GM21576 (cell line): ENCODE measurements around the gene SLC6A19.
"Not testable (repeated sequence)": the region's sequence is repeated elsewhere in the genome, so short reads cannot be mapped to it uniquely, and the experiment has no call there.

Experiments used
- ATAC-seq: cut with Tn5 transposase; IDR thresholded peaks from one replicate; pipeline ENCODE4 v1.9.1; 2021; ENCODE audit warnings: mild to moderate bottlenecking, moderate library complexity; ENCODE audit not compliant: unreplicated experiment

Gene SLC6A19

DNA sequence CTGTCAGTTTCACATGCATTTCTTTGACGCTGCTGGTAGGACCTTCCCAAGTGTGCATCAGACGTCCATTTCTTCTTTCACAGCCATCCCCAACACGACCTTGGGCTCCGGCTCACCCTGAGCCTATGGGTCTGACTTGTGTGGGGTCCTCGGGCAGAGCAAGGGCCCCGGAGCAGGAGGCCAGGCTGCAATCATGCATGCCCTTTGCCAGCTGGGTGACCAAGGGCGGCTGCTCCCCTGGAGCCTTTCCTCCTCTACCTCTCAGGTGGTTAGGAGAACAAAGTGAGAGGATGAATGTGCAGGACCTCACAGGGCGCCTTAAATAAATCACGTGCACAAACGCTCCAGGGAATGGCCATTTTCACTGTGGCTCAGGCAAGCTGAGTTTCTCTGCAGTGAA, 60.2 kb downstream of the SLC6A19 start:
- ATAC-seq: no peak

DNA sequence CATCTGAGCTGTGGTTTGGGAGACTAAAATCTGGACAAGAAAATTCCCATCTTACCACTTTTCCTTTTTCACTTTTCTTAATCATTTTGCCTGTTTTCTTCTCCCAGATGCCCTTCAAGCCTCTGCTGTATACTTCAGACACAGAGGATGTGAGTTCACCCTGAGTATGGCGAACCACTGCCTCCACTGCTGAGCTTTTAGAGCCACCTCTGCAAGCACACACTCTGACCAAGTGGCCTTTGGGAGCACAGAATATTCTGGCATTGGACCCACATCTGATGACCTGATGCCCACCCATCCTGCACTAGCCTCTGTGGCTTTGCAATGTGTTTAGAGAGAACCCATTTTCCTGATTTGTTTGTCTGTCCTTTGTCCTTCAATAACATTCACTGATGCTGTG, 61.0 kb downstream of the SLC6A19 start:
- ATAC-seq: no peak

DNA sequence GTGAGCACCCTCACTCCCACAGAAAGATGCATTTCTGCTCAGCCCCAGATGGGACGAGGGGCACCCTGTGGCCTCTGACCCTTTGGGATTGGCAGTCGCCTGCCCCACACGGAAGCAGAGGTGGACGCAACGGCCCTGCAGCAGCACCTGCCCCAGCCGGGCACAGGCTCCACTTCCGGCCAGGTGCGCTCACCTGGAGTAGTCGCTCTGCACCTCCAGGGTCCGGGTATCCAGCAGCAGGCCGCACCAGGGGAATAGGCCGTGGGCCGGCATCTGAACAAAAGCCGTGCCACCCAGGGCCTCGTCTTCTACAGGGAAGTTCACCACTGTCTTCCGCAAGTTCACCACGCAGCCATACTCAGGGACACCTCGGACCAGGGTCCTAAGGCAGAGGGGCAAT, 62.8 kb downstream of the SLC6A19 start:
- no peak for ATAC-seq

GRCh38 chr5:1265026-1265425, 63.6 kb downstream of the SLC6A19 start:
- no peak for ATAC-seq

GRCh38 chr5:1265461-1266455, 64.4 kb downstream of the SLC6A19 start:
- ATAC-seq: no peak

GRCh38 chr5:1266791-1267190, 65.4 kb downstream of the SLC6A19 start:
- no peak for ATAC-seq

DNA sequence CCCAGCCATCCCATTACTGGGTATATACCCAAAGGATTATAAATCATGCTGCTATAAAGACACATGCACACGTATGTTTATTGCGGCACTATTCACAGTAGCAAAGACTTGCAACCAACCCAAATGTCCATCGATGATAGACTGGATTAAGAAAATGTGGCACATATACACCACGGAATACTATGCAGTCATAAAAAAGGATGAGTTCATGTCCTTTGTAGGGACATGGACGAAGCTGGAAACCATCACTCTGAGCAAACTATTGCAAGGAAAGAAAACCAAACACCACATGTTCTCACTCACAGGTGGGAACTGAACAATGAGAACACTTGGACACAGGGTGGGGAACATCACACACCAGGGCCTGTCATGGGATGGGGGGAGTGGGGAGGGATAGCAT, 66.1 kb downstream of the SLC6A19 start:
- not testable (repeated sequence) for ATAC-seq

DNA sequence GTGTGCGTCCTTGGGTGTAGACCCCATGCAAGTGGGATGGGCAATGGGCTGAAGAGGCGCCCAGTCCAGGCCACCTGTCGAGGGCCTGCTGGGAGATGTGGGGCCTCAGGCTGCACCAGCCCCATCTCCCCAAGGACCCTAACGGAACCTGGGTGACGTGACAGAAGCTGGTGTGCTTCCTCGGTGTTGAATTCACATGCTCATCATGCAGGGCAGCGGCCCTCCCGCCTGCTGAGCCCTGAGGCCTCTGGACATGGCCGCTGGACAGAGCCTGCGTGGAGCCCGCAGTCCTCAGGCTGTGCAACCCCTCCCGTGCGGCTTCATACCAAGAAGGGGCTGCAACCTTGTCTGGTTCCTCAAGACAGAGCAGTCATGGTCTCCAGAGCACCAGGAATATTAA, 66.7 kb downstream of the SLC6A19 start:
- no peak for ATAC-seq

DNA sequence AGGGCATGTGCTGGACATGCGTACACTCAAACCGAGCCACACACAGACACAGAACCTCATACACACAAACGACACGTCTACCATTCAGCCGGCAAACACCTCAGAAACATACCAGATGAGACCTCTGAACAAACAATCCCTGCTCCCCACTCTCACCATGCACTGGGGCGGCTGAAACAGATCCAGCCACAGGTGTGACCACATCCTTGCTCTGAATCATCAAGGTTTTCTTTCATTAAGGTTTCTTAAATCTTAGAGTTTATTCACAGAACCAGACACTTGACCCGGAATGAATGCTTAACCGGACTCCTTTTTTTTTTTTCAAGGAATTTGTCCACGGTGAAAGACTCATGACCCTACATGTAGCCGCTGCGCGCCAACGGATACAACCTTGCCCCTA, 67.3 kb downstream of the SLC6A19 start:
- ATAC-seq: no peak

GRCh38 chr5:1270426-1270825, 69.0 kb downstream of the SLC6A19 start:
- ATAC-seq: no peak

- no peak for ATAC-seq
Measured at GRCh38 chr5:1270933-1271914, 69.8 kb downstream of the SLC6A19 start.

DNA sequence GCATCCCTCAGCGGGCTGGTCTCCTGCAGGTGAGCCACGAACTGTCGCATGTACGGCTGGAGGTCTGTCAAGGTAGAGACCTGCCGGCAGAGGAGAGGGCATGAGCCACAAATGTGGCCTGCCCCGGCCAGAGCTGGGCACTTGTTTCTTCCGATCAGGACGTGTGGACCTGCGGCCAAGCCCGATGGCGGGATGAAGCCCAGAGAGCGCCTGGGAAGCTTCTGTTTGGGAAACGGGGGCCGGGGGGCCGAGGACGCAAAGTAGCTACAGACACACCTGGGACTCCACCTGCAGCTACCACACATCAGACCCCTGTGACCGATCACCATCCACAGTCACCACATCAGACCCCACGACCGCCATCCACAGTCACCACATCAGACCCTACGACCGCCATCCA, 70.8 kb downstream of the SLC6A19 start:
- no peak for ATAC-seq

DNA sequence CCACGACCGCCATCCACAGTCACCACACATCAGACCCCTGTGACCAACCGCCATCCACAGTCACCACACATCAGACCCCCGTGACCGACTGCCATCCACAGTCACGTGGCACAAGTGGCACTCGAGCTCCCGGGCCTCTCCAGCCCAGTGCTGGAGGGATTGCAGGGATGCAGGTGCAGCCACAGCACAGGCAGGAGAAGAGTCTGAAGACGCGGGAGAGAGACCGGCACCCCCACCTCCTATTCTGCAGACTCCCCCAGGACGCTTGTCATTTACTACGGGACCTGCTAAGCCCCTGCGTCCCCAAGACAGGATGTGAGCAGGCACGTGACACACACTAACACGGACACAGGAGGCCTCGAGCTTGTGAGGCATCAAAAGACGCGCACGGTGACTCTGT, 72.3 kb downstream of the SLC6A19 start:
- no peak for ATAC-seq

DNA sequence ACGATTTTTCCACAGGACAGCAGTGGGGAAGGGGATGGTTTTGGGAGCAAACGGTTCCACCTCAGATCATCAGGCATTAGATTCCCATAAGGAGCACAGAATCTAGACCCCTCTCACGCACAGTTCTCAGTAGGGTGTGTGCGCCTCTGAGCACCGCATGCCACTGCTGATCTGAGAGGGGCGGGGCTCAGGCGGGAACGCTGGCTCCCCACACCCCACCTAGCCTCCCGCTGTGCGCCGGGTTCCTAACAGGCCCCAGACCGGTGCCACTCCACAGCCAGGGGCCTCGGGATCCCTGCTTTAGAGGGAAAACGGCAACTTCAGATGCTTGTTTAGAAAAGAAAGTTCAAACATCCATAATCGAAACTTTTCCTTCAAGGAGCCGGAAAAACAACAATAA, 73.1 kb downstream of the SLC6A19 start:
- ATAC-seq: no peak
